ENCODE results near the gene PDCD5. TPM values are rescaled to one million over a fixed set of nuclear protein-coding genes. Genes with fewer than 3 reads are reported as not detected.

Gene PDCD5, protein sequence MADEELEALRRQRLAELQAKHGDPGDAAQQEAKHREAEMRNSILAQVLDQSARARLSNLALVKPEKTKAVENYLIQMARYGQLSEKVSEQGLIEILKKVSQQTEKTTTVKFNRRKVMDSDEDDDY
- total RNA-seq (2022; extraction: Qiagen RNA extraction): 391 to 455 TPM (median 435 TPM) in 5 replicates

DNA sequence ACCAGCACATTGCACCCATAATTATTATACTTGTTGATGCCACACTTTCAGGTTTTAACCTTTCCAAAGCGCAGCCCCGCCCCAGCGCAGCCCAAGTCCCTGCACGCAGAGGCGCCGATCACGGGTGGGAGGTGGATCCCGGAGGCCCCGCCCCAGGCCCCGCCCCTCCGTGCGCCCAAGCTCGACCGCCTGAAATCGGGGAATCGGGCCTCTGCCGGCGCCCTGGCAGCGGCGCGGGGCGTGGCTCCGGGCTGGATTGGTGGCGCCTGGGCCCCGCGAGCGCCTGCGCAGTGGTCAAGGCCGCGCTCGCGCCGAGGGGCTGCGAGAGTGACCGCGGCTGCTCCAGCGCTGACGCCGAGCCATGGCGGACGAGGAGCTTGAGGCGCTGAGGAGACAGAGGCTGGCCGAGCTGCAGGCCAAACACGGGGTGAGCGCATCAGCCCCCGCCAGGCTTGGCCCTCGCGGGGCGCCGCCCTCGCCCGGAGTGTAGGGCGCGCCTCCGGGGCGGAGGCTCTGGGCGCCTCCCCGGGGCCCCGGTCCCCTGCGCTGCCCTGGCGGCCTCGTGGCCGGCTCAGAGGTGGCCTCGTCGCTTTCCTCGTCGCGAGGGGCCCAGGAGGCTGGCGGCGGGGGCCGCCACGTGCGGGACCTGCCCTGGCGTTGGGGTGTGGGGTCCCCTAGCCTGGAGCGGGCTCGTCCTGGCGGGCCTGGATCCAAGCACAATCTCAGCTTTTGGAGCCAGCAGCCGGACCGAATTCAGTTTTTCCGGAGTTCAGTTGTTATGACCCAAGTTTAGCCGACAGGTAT is at the start of gene PDCD5:
TSS of gene PDCD5 (plus strand) at position 290 of the 804 bp plus-strand sequence. CDS start at position 362, 72 bp downstream.

Other genes with a start within 250 kb of the PDCD5 start
- gene ZNF507, start 235.6 kb upstream of the PDCD5 start, total RNA-seq (2022; extraction: Qiagen RNA extraction): 12.7 to 18.9 TPM (median 17.1 TPM) in 5 replicates
- gene DPY19L3, start 175.4 kb upstream of the PDCD5 start, total RNA-seq (2022; extraction: Qiagen RNA extraction): 8.9 to 15.2 TPM (median 13.7 TPM) in 5 replicates
- 35.6 to 49.3 TPM (median 44.1 TPM) in 5 replicates for gene ANKRD27, start 94.0 kb downstream of the PDCD5 start, total RNA-seq (2022; extraction: Qiagen RNA extraction)
- 0.31 to 0.59 TPM (median 0.44 TPM) in 5 replicates for gene RGS9BP, start 94.7 kb downstream of the PDCD5 start, total RNA-seq (2022; extraction: Qiagen RNA extraction)
- gene NUDT19, start 110.6 kb downstream of the PDCD5 start, total RNA-seq (2022; extraction: Qiagen RNA extraction): 33.7 to 38.1 TPM (median 34.6 TPM) in 5 replicates
- gene TDRD12, start 138.6 kb downstream of the PDCD5 start, total RNA-seq (2022; extraction: Qiagen RNA extraction): 0.09 to 0.40 TPM (median 0.16 TPM) in 5 replicates

All from A549 treated with Hydrocortisone at 1 μM for 4 hours (cell line).